ENCODE measurements around the gene HOXB6.

The HOXB6 gene

DNA sequence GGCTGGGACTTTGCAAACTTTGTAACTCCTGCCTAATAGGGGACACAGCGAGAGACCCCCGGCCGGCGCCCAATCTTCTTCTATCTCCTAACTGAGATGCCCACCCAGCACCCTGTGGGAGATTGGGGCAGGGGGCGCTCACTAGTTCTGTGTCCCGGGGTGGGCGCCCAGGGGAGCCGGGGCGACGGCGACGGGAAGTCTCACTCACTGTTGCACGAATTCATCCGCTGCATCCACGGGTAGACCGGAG lies 7.3 kb downstream of the HOXB6 start:
- H3K4me3 ChIP-seq (ENCODE audit: control insufficient read depth, low read depth, low read length), result no peak overlapping the region
- TF ChIP-seq CTCF (IDR thresholded peaks at IDR 0.05; ENCODE audit: control insufficient read depth, insufficient read depth, low read depth, low read length, missing control alignments), result no peak
- DNase-seq (ENCODE audit: low read depth), result no peak

DNA sequence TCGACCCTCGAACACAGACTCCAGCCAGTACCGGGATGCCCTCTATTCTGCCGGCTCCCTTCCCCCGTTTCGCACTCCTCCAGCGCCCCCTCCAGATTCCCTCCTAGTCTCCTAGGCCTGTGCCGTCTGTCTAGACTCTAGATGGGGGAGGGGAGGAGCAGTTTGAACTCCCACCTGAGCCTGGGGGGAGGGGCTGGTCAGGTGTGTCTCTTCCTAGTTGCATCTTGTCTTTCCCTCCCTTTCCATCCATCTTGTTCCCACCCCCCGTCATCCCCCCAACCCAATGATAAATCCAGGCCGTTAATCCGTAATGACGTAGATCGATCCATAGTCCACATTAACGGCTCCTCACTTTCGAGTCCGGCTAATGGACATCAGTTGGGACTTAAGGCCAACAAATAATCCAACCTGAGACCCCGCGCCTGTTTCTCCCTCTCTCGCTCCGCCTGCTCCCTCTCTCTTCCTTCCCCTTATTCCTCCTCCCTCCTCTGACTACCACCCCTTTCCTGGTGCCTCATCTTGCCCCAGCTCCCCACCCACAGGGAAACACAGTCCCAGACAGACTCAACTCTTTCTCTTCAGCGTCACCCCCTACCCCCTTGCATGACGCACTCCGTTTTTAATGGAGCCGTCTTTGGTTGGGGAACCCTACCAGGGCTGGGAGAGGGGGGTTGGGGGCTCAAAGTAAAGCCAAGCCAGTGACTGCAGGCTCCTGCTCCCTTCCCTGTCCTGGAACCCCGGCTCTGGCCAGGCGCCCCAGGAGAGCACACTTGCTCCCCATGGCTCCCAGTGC lies 7.9 kb downstream of the HOXB6 start:
- no peak for TF ChIP-seq CTCF (IDR thresholded peaks at IDR 0.05; ENCODE audit: control insufficient read depth, insufficient read depth, low read depth, low read length, missing control alignments)
- no peak overlapping the region for H3K4me3 ChIP-seq (ENCODE audit: control insufficient read depth, low read depth, low read length)
- no peak for DNase-seq (ENCODE audit: low read depth)

DNA sequence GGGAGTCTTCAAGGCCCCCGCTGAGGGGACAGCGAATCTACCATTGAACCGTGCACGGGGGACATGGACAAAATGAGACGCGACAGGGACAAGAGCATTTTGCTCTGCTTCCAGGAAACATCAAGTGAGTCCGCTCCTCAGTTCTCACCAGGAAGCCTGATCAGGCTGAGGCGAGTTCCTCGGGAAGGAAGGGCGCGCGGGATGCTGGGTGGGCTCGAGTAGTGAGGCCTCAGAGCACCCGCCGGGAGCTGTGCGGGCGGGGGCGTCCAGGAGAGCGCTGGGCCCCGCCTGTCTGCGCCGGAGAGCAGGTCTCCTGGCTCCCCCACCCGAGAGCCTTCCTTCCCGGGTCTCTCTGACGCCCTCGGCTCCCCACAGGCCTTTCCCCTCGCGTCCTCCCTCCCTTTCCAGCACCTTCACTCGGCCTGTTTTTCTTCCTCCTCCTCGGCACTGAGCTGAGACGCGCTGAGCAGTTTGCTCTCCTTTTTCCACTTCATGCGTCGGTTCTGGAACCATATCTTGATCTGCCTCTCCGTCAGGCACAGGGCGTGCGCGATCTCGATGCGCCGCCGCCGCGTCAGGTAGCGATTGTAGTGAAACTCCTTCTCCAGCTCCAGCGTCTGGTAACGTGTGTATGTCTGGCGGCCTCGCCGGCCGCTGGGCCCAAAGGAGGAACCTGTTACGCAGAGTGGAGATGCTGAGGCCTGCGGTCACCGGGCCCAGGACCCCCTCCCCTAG lies 8.6 kb downstream of the HOXB6 start:
- H3K4me3 ChIP-seq (ENCODE audit: control insufficient read depth, low read depth, low read length), result no peak overlapping the region
- DNase-seq (ENCODE audit: low read depth), result no peak
- TF ChIP-seq CTCF (IDR thresholded peaks at IDR 0.05; ENCODE audit: control insufficient read depth, insufficient read depth, low read depth, low read length, missing control alignments), result no peak

GRCh38 chr17:48595278-48595999 lies 9.3 kb downstream of the HOXB6 start:
- no peak for TF ChIP-seq CTCF (IDR thresholded peaks at IDR 0.05; ENCODE audit: control insufficient read depth, insufficient read depth, low read depth, low read length, missing control alignments)
- H3K4me3 ChIP-seq (ENCODE audit: control insufficient read depth, low read depth, low read length), result no peak overlapping the region
- no peak for DNase-seq (ENCODE audit: low read depth)

GRCh38 chr17:48594538-48595277 lies 10.1 kb downstream of the HOXB6 start:
- DNase-seq (ENCODE audit: low read depth), result no peak
- no peak overlapping the region for H3K4me3 ChIP-seq (ENCODE audit: control insufficient read depth, low read depth, low read length)
- TF ChIP-seq CTCF (IDR thresholded peaks at IDR 0.05; ENCODE audit: control insufficient read depth, insufficient read depth, low read depth, low read length, missing control alignments), result no peak

- no peak overlapping the region for H3K4me3 ChIP-seq (ENCODE audit: control insufficient read depth, low read depth, low read length)
- TF ChIP-seq CTCF (IDR thresholded peaks at IDR 0.05; ENCODE audit: control insufficient read depth, insufficient read depth, low read depth, low read length, missing control alignments), result peak; percentile 84
- no peak for DNase-seq (ENCODE audit: low read depth)
Observed at GRCh38 chr17:48593840-48594537, 10.8 kb downstream of the HOXB6 start.

All from AG09309 (cell line).